ENCODE results near the gene CBARP. TPM values are rescaled to one million over a fixed set of nuclear protein-coding genes. Genes with fewer than 3 reads are reported as not detected.

CBARP gene
- total and polyA plus RNA-seq, 9 of the 15 experiments (the other 6 are each of a cell fraction or from before 2014, with no cell fraction given), result 0.03 to 8.9 (median 1.2) TPM; not detected in 1

DNA sequence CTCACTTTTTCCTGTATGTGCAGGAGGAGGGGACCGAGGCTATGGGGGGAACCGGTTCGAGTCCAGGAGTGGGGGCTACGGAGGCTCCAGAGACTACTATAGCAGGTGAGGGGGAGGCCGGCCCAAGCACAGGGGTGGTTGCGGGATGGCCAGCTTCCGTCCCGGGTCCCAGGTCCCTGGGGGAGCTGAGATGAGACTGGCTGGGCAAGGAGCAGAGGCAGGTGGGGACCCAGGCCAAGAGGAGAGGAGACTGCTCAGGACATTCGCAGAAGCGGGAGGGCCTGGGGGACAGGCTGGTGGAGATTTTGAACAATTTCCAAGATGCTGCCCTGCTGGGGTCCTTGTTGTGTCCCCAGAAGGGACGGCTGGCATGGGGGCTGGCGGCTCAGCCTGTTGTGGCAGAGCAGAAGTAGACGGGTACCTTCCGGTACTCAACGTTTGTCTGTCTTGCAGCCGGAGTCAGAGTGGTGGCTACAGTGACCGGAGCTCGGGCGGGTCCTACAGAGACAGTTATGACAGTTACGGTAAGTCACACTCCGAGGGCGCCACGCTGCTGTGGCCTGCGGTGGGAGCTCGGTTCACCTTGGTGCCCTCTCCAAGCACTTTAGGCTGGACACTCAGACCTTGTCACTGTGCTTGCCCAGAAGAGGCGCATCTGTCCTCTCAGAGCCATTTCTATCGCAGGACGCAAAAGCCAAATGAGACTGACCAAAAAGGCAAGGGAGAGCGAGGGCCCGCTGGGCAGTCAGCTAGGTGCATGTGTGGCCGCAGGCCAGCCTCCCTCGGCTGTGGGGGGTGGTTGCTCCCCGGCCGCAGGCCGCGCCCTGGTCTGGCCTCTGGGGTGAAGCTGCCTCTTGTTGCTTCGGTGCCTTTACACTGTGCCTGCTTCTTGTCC lies 34.0 kb upstream of the CBARP start (continued):
- TF ChIP-seq, protein P1, sequence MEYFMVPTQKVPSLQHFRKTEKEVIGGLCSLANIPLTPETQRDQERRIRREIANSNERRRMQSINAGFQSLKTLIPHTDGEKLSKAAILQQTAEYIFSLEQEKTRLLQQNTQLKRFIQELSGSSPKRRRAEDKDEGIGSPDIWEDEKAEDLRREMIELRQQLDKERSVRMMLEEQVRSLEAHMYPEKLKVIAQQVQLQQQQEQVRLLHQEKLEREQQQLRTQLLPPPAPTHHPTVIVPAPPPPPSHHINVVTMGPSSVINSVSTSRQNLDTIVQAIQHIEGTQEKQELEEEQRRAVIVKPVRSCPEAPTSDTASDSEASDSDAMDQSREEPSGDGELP (CRISPR knock-in tag; IDR thresholded peaks at IDR 0.05; ENCODE audit: borderline replicate concordance), result peak; percentile 12; the same call in 1 of the 2 replicates
- TF ChIP-seq ZNF586 (CRISPR knock-in tag; conservative IDR thresholded peaks at IDR 0.05) (no peak), ZFP36 (IDR thresholded peaks at IDR 0.05; ENCODE audit: low read depth, low read length, partially characterized antibody) (no peak), SREBF1 (IDR thresholded peaks at IDR 0.05; ENCODE audit: borderline replicate concordance, low read depth, low read length) (no peak), PHF21A (IDR thresholded peaks at IDR 0.05; ENCODE audit: borderline replicate concordance, low read depth) (no peak), TCF7 (IDR thresholded peaks at IDR 0.05; ENCODE audit: borderline replicate concordance) (no peak), MYC (IDR thresholded peaks at IDR 0.05; ENCODE audit: low read depth, low read length) (peak; percentile 10; the same call in 1 of the 2 replicates), MYC (CRISPR knock-in tag; IDR thresholded peaks at IDR 0.05; ENCODE audit: borderline replicate concordance, low read depth) (no peak), GTF2F1 (IDR thresholded peaks at IDR 0.05; ENCODE audit: low read depth, low read length) (no peak), CSDE1 (IDR thresholded peaks at IDR 0.05) (no peak), ZNF696 (CRISPR knock-in tag; conservative IDR thresholded peaks at IDR 0.05) (no peak), BDP1 (IDR thresholded peaks at IDR 0.05; ENCODE audit: insufficient read depth, insufficient read length) (no peak), ZNF507 (tag; conservative IDR thresholded peaks at IDR 0.05) (no peak), NR2C1 (IDR thresholded peaks at IDR 0.05) (no peak), NR2C1 (tag; IDR thresholded peaks at IDR 0.05) (no peak), TRIM24 (IDR thresholded peaks at IDR 0.05) (no peak)
- TF ChIP-seq, protein P2, sequence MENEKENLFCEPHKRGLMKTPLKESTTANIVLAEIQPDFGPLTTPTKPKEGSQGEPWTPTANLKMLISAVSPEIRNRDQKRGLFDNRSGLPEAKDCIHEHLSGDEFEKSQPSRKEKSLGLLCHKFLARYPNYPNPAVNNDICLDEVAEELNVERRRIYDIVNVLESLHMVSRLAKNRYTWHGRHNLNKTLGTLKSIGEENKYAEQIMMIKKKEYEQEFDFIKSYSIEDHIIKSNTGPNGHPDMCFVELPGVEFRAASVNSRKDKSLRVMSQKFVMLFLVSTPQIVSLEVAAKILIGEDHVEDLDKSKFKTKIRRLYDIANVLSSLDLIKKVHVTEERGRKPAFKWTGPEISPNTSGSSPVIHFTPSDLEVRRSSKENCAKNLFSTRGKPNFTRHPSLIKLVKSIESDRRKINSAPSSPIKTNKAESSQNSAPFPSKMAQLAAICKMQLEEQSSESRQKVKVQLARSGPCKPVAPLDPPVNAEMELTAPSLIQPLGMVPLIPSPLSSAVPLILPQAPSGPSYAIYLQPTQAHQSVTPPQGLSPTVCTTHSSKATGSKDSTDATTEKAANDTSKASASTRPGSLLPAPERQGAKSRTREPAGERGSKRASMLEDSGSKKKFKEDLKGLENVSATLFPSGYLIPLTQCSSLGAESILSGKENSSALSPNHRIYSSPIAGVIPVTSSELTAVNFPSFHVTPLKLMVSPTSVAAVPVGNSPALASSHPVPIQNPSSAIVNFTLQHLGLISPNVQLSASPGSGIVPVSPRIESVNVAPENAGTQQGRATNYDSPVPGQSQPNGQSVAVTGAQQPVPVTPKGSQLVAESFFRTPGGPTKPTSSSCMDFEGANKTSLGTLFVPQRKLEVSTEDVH (IDR thresholded peaks at IDR 0.05; ENCODE audit: low read depth, partially characterized antibody), result no peak
- TF ChIP-seq, protein P3, sequence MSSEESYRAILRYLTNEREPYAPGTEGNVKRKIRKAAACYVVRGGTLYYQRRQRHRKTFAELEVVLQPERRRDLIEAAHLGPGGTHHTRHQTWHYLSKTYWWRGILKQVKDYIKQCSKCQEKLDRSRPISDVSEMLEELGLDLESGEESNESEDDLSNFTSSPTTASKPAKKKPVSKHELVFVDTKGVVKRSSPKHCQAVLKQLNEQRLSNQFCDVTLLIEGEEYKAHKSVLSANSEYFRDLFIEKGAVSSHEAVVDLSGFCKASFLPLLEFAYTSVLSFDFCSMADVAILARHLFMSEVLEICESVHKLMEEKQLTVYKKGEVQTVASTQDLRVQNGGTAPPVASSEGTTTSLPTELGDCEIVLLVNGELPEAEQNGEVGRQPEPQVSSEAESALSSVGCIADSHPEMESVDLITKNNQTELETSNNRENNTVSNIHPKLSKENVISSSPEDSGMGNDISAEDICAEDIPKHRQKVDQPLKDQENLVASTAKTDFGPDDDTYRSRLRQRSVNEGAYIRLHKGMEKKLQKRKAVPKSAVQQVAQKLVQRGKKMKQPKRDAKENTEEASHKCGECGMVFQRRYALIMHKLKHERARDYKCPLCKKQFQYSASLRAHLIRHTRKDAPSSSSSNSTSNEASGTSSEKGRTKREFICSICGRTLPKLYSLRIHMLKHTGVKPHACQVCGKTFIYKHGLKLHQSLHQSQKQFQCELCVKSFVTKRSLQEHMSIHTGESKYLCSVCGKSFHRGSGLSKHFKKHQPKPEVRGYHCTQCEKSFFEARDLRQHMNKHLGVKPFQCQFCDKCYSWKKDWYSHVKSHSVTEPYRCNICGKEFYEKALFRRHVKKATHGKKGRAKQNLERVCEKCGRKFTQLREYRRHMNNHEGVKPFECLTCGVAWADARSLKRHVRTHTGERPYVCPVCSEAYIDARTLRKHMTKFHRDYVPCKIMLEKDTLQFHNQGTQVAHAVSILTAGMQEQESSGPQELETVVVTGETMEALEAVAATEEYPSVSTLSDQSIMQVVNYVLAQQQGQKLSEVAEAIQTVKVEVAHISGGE (CRISPR knock-in tag; IDR thresholded peaks at IDR 0.05), result no peak
- TF ChIP-seq, protein P4, sequence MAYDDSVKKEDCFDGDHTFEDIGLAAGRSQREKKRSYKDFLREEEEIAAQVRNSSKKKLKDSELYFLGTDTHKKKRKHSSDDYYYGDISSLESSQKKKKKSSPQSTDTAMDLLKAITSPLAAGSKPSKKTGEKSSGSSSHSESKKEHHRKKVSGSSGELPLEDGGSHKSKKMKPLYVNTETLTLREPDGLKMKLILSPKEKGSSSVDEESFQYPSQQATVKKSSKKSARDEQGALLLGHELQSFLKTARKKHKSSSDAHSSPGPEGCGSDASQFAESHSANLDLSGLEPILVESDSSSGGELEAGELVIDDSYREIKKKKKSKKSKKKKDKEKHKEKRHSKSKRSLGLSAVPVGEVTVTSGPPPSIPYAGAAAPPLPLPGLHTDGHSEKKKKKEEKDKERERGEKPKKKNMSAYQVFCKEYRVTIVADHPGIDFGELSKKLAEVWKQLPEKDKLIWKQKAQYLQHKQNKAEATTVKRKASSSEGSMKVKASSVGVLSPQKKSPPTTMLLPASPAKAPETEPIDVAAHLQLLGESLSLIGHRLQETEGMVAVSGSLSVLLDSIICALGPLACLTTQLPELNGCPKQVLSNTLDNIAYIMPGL (CRISPR knock-in tag; IDR thresholded peaks at IDR 0.05), result peak; percentile 45; the same call in 1 of the 2 replicates

All from K562 (cell line).